GM19025 (cell line): ENCODE results near the gene SATB1.

Experiments
- ATAC-seq: cut with Tn5 transposase; IDR thresholded peaks from one replicate; pipeline ENCODE4 v1.9.1; 2021; ENCODE audit warnings: mild to moderate bottlenecking, low read depth, moderate library complexity; ENCODE audit not compliant: unreplicated experiment

The SATB1 gene

GRCh38 chr3:18403061-18403460 lies 22.1 kb downstream of the SATB1 start:
- ATAC-seq = no peak

DNA sequence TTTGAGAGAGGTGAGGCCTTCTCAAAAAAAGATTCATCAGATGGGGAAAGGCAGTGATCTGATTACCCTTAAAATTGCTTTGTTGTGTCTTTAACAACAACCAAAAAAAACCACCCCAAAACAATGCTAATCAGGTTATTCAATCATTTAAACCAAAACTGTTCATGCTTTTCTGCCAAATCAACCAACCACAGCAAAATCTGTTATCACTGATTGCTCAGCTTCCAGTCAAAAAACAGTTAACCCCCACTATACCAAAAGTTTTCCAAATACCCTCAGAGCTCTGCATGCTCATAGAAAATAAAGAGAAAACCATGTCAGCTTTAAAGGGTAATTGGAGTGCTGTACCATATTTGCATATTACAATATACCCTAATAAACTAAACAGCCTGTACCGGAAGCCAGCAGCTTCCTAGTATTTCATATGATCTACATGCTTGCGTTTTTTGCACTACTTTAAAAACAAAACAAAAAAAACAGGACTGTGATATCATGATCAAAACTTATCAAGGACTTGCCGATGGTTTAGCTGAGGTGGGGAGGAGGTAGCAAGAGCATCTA lies 22.8 kb downstream of the SATB1 start:
- ATAC-seq = no peak

GRCh38 chr3:18401300-18401961 lies 23.7 kb downstream of the SATB1 start:
- no peak for ATAC-seq

- ATAC-seq = no peak
These were observed 26.7 kb downstream of the SATB1 start for GRCh38 chr3:18398448-18398847.

- ATAC-seq = no peak
These were observed 28.7 kb downstream of the SATB1 start for GRCh38 chr3:18396428-18396827.

DNA sequence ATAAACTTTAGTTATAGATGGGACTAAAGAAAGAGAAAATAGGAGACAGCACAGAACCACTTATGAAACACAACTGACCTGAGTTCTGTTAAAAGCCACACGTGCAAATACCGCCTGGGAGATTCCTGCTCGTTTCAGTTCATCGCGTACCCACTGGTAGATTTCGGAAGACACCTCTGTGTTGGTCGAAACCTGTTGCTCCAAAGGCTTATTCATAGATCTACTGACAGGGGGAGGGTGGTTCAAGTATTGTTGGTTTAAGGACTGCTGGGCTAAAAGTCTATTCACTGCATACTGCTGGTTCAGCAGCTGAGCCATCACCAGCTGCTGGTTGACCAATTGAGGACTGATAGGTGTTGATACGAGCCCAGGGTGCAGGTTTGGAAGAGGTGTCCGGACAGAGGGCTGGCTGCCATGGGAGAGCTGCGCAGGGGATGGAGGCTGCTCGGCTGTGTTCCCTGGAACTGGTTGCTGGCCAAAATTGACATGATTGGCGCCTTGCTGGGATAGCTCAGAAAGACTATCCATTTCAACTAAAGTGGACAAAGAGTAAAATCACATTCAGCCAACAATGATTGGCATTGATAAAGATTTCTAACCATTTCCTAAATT lies 30.6 kb downstream of the SATB1 start:
- ATAC-seq = no peak

GRCh38 chr3:18393906-18394305 lies 31.2 kb downstream of the SATB1 start:
- ATAC-seq = no peak

- ATAC-seq = no peak
These were observed 35.0 kb downstream of the SATB1 start for GRCh38 chr3:18390024-18390660.

DNA sequence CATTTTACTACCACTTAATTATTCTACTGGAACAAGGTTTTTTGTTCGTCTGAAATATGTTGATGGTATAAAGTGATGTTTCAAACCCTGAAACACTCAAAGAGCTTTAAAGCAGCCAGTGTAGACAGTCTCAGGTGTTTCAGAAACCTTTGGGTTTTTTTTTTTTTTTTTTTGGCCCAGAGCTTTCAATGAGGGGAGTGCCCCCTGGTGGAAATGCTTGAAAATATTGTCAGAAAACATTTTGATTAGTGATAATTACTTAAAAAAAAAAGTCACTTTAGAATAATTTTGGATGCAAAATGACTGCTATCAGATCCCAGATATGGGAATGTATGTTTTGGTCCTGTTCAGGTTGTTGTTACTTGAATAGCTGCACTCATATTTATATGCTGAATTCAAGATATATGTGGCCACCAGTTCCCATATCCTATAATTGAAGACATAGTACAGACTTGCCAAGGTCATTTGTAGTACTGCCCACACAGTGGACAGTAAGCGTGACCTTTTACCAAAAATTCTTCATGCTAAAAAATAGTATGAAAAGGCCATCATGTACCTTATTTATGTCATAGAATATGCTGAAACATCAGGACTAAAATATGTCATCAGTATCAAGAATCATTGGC lies 35.9 kb downstream of the SATB1 start:
- ATAC-seq = no peak

DNA sequence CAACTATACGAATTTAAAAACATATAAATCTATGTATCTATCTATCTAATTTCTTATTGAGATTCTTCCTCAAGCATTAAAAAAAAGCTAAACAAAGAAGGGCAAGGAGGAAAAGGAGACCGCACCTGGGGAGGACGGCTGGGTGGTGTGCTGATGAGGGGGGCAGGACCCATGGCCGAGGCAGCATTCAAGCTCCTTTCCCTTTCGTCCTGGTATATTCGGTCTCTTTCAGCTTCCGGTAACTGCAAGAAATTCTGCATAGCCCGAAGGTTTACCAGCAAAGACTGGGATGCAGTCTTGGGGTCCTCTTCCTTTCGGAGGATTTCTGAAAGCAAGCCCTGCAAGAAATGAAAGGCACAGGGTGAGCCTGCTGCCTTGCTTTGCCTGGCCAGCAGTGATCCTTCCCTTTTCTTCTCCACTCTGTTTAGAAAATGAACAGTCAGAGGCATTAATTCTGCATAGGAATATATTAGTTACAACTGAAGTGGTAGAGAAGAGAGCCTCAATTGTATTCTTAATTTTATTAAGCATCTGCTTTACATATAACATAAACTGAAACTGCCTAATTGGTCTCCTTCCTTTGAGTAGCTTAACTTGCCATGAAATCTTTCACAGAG lies 38.8 kb downstream of the SATB1 start:
- ATAC-seq = no peak

DNA sequence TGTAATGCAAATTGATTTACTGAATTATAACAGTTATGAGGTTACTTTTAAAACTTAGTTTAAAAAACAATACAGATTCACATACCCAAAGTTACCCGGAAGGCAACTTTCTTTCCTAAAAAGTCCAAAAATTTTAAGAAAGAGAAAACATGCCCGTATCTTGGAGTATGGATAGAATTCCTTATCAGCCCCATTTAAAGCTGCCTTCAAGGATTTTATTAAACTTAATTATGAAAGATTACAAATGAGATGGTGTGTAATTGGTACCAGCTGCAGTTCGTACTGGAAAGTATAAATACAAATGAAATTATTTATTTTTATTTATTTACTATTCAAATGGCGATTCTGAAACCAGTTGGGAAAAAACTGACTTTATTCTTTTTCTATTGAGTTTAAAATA lies 39.4 kb downstream of the SATB1 start:
- ATAC-seq = no peak

DNA sequence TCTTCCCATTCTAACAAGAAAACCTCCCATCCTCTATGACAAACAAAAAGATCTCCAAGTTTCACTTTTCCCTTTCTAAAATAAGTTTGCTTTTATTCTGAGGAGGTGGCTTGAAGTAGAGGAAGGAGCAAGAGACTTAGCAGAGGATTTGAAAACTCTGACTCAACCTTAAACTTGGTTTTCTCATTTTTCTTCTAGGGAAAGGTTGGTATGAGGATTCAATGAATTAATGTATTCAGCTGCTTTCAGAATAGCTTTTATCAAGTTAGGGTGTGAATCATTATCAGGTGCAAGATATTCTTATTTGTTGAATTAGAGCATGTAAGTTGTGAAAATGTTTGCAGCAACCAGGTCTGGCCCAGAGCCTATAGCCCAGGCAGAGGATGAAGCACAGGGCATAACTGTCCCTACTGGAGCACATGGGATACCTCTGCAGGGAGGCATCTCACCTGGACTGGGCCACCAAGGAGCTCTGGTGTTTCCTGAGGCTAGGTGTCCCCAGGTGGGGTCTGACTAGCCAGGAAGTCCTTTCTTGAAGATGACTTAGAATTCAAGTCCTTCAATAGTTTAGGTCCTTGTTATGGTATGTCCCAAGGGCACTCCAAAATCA lies 42.3 kb downstream of the SATB1 start:
- ATAC-seq = no peak

DNA sequence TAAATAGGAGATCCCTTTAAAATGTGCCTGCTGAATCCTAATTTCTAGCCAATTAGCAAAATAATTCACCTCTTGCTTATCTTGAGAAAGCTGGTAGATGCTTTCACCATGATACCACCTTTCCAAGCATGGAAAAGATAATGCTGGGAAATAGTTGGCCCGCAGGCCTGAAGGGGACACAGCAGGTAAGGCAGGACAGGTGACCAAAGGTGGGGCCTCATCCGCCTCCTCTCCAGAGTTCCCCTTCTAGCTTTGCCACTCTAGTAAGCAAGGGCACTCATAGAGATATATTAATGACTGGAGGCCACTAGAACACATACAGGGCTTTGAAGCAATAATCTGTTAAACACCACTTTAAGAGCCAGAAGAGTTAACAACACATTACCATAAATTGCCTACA lies 45.5 kb downstream of the SATB1 start:
- ATAC-seq = no peak

DNA sequence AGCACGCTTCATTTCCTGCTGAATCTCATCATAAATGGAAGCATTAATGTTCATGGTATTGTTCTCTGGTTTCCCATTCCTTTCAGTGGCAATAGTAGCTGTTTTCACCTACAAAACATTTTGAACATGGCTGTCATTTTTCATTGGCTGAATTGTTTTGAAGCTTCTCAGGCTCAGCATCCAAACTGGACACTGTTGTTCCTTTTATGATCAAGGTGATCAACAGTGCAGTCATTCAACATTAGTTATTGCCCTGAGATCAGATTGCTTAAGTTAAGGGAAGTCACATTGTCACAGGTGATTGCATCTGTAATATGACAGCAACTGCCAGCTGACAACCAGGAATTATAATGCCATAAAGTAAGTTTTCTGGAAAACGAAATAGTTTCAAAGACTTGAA lies 46.9 kb downstream of the SATB1 start:
- ATAC-seq = no peak

- ATAC-seq = no peak
These were observed 48.5 kb downstream of the SATB1 start for GRCh38 chr3:18376682-18377081.

DNA sequence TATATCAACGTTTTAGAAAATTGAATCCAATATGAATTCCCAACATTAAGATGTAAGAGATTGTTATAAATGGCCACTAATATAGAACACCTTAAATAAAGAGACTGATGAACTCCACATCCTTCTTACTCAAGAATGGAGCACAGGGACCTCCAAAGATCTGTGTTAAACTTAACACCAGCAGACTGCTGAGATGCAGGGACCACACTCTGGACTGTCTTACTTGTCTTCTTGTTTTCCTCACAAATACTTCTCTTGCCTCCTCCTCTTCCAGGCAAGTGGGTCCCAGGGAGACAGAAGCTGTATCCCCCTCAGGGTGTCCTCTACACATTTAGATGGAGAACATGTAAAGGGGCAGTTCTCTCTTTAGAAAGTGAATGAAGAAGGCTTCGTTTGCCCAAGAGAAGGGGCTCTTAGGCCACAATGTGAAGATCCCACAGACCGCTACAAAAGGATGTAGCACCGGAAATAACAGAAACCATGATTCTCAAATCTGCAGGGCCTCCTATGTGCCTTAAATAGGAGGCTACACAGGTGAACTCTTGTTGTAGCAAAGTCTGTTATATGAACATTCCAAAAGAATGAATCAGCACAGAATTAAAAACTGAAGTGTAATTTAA lies 52.2 kb downstream of the SATB1 start:
- no peak for ATAC-seq

DNA sequence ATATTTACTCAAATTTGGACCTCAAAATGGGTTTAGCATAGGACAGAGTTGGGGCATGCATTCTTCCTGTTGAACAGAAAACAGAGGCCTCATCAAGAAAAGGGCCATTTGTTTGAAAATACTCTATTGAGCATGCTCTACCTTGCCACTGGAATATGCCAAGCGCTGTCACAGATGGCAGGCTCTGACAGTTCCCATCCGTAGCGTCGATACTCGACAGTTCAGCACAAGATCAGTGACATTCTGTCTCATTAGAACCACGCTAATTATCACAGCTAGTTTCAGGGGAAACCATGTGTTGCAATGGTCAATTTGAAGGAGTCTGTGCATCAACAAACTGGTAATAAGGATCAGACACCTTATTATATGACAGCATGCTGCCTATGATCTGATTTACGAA lies 54.5 kb downstream of the SATB1 start:
- no peak for ATAC-seq

DNA sequence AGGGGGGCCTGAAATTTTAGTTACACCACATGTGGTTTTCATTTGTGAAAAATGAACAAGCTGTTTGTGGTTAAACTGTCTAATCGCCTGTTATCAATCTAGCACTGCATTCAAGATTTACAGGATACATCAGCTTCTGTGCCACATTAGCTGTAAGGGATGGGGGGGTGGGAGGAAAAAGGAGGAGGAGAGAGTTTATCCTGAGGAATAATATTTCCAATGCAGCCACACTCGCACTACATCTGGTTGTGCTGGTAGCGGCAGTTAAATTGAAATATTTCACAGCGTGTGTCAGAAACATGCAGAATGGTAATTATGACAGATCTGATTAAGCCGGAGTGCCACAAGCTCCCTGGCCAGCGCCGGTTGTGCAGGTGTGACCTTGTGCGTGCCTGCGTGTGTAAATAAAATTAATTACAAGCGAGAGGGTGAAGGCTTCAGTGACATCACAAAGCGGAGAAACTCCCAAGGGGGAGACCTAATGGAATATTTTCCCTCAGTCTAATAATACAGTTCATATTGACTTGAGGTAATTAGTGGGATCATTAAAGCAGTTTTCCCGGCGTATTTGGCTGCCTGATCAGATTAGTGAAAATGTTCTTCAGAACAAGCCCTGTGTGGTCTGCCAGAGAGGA lies 55.5 kb downstream of the SATB1 start:
- no peak for ATAC-seq

- no peak for ATAC-seq
These were observed 58.9 kb downstream of the SATB1 start for GRCh38 chr3:18366258-18366657.

GRCh38 chr3:18363338-18363737 lies 61.8 kb downstream of the SATB1 start:
- no peak for ATAC-seq
